Measurements from ENCODE around the gene CRB1.
"Not testable (repeated sequence)": the region's sequence is repeated elsewhere in the genome, so short reads cannot be mapped to it uniquely, and the experiment has no call there.

Gene CRB1

GRCh38 chr1:197404774-197405173 lies 136.7 kb downstream of the CRB1 start:
- DNase-seq, result not testable (repeated sequence)

- not testable (repeated sequence) for DNase-seq
Observed at GRCh38 chr1:197405614-197406013, 137.6 kb downstream of the CRB1 start.

- DNase-seq, result no peak
Observed at GRCh38 chr1:197413564-197413963, 145.5 kb downstream of the CRB1 start.

- DNase-seq, result no peak
Observed at GRCh38 chr1:197415221-197415620, 147.2 kb downstream of the CRB1 start.

DNA sequence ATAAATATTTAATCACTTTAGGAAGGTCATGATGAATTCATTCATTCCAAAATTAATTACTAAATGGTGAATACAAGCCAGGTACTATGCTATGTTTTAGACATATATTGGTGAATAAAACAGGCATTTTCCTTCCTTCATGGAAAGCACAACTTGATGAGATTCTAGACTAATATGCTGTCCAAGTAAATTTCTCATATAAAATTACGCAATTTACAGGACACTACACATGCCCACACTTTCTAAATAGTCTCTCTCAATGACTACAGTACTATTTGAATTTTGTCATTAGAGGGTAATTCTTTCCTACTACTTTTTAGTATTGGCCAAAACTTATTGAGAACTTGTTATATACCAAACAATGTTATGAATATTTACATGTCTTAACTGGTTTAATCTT lies 150.6 kb downstream of the CRB1 start:
- no peak for DNase-seq

DNA sequence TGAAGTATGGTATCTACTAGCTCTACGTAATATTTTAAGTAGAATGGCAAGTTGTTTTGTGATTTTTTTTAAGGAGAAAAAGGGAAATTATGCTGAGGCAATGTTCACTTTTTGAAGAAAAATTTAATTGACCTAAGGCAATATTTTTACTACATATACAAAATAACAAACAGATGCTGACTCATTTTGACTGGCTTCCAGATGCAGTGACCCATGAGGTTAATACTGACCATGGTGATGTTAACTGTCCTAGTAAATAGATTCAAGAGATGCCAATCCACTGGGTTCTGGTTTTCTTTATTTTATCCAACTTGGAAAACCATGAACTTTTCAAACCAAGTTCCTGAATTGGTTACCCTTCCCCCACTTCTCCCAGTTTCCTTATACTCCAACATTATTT lies 154.9 kb downstream of the CRB1 start:
- no peak for DNase-seq

DNA sequence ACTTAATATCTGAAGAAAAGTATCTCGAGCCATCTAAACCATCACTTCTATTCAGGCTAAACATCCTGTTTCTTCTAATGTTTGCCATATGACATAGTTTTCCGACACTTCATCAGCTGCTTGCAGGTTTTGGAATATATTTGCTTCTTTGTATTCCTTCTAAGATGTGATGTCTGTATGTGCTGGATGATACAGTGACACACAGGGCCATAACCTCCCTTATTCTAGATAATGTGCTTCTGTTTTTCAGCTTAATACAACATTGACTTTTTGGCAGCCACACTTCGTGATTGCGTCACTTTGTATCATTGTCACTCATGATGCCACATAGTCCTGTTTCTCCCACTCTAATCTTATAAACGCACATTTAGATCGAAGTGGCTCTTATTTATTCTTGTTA lies 156.3 kb downstream of the CRB1 start:
- no peak for DNase-seq

DNA sequence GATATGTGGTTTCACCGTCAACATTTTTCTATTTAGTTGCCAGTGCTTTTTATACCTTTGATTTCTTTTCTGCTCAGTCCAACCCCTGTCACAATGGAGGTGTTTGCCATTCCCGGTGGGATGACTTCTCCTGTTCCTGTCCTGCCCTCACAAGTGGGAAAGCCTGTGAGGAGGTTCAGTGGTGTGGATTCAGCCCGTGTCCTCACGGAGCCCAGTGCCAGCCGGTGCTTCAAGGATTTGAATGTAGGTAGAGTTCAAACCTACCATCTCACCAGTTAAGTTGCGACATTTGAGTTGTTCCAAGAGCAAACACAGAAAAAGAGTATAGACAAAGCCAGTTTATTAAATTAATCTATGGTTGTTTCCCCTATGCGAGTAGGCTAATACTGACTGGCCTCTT lies 161.3 kb downstream of the CRB1 start:
- DNase-seq, result no peak

- DNase-seq, result no peak
Observed at GRCh38 chr1:197435224-197435623, 167.2 kb downstream of the CRB1 start.

DNA sequence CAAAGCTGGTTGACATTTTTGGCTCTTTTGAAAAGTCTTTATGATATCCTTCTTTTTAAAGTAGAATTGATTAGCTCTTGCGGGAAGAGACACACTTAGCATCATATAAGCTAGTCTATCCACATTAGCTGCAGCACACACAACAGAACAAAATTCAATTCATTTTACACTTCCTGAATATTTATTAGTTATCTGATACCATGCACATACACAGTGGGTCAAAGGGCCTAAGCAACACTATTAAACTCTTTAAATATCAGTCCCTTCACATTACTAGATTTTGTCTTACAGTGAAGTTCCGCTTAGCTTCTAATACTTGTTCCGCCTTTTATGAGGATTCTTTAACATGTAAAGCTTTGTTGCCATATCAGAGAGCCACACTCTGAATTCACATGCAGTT lies 169.5 kb downstream of the CRB1 start:
- DNase-seq, result no peak

DNA sequence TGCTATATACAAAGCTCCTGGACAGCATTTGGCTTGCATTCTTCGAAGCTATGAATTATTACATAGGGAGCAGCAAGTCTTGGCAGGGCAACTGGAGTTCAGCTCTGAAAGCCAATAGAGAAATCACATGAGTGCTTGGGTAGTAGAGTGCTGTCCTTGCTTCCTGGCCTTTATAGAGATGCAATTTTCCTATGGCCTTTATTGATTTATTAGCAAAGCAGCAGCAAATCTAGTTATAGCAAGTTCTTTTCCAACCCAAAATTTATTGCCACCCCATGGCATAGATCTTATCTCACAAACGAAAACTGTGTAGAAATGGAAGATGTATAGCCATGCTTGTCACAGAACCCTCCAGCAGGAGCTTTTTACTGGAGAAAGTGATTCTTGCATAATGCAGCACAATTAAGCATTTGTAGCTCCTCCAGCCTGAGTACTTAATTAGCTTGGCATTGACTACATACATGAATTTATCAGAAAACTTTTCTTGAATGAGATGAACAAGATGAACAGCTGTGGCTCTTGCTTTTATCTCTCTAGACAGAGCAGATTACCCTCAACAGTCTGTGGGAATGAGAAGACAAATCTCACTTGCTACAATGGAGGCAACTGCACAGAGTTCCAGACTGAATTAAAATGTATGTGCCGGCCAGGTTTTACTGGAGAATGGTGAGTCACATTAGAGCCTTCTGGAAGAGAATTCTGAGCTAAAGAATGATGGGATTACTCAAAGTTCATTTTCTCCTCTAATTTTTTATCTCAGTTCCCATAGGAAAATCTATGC lies 170.1 kb downstream of the CRB1 start:
- DNase-seq, result no peak

DNA sequence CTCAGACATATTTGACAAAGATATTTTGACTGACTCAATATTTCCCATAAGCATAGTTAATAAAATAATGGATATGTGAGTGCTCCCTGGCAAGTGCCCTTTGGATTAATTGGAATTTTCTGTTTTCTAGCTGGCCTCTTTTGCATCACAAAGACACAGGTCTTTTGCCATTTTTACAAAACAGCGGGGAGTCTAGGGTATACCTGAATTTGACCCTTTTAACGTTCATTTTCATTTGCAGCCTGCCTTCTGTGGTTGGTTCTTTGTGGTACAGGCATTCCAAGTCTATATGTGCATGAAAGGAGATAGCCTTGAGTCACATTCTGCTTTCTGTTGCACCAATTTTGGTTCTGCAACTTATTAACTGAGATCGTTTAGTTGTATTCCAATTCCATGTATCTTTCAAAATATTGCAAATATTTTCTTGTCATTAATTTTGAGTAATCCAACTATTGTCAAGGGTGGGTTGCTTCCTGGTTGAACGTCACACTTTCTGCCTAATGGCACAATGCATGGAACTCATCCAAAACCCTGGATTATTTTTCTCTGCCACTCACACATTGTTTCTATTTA lies 171.7 kb downstream of the CRB1 start:
- DNase-seq, result no peak

- DNase-seq, result no peak
Observed at GRCh38 chr1:197440715-197441114, 172.7 kb downstream of the CRB1 start.

- DNase-seq, result no peak
Observed at GRCh38 chr1:197441999-197442414, 174.0 kb downstream of the CRB1 start.

DNA sequence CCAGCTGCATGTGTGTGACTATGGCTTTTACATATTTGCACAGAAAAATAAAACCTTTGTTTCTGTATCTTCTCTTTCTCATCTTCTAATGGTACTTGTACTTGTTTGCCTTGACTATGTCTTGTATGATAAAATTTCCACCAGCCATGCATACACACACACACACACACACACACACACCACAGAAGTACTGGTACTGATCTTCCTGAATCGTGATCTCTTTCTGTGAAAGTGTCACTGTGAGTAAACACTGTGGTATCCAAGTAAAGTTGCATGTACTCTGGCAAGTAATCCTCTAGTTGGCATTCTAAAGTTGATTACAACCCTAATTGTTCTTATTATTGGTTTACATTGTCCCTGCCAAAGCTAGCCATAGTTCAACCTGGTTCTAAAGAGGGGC lies 176.7 kb downstream of the CRB1 start:
- DNase-seq, result no peak

GRCh38 chr1:197448121-197448779 lies 180.2 kb downstream of the CRB1 start:
- no peak for DNase-seq

DNA sequence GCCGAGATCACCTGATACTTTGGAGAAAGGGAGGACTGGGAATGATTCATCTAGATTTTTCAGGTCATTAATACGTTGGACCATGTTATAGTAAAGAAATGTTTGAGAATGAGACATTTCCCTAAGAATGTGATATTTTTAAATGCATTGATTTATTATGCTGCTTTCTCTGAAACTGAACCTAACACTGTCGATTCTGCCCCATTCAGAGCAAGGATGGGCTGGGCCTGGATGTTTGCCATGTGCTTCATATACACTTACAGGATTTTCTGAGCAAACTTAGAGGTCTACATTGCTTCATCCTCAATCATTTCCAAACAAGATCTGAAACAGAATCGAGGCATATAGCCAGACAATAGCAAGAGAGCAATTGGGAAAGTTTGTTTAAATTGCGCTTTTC lies 183.3 kb downstream of the CRB1 start:
- no peak for DNase-seq

- DNase-seq, result no peak
Observed at GRCh38 chr1:197453376-197454058, 185.5 kb downstream of the CRB1 start.

GRCh38 chr1:197462539-197462938 lies 194.5 kb downstream of the CRB1 start:
- no peak for DNase-seq

DNA sequence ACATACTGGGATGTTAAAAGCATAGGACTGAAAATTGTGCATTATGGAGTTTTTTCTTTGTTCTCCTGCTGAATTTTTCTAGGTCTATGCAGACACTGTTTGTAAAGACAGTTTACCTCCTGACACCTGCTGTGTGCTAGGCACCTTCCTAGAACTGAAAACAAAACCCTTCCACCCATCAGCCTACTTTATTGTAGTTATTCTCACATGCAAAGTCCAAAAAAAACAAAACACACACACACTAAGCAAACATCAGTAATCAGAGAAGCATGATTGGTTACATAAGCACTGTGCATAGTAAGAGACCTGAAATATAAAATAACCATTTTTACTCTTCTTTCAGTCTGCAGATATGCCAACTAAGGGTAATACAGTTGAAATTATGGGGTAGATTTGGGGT lies 195.1 kb downstream of the CRB1 start:
- no peak for DNase-seq

GRCh38 chr1:197464044-197464443 lies 196.0 kb downstream of the CRB1 start:
- DNase-seq, result no peak

DNA sequence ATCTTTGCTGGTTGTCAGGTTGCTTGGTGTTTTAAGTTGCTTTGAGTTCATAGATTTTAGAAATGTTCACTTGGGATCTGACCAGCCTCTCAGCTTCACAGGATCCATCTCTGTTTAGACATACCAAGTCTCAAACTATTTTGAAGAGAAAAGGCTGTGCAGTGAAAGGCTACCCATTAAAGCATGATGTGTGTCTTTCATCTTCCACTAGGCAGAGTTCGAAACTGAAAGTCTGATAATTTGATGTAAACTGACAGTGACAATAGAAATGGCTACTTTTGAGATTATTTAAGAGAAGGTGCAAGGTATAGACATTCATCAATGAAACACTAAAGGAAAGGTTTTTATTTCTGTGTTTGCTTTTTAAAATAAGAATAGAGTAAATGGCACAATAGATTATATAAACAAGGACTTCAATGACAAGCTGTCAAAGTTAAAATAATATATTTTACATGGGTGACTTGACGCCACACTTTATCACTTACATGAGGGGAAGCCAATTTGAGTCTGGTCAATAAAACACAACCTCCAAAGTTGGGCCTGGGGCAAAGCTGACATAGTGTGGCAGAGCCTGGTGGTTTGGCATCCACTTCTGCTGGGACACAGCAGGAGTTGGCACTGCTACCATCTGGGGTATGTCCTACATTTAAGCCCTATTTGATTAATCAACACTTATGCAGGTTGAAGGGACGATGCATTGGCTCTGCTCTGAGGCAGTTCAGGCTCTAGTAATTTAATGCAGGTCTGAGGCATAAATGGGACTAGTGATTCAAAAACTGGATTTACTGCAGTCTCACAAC lies 197.7 kb downstream of the CRB1 start:
- DNase-seq, result no peak

DNA sequence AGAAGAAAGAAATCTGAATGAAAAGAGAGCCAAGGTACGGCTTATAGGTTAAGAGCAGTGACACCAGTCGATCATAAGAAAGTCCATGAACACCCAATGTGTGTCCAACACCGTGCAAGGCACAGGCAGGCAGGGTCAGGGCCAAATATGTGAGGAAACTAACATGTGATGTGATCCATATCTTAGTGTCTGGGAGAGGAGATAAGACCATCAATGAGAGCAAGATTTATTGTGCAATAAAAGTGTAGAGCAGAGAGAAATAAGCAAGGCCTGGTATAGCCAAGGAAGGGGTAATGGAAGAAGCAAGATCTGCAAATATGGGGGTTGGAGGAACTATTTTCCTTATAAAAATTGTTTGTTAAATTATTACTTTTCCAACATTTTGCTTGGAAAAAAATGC lies 198.8 kb downstream of the CRB1 start:
- DNase-seq, result no peak

Measured in NCI-H1694 (cell line).